Activated T-helper 2 cell treated with anti-CD3 and anti-CD28 coated beads, Interferon-gamma antibody, Interleukin-2, Interleukin-4, amounts not matched to agents 10 μg/mL and 5 μg/mL and 100 μg/mL, durations not matched to agents 14 hours and 24 hours and 36 hours (primary cell): ENCODE data around the gene MYO6. TPM values are rescaled to one million over a fixed set of nuclear protein-coding genes. Genes with fewer than 3 reads are reported as not detected.

ENCODE experiments used
- DNase-seq: peaks from one replicate; pipeline ENCODE4 v3.0.0; 2021; ENCODE audit warnings: low spot score
- H3K27ac Mint-ChIP-seq: one replicate; pipeline ENCODE4 v1.8.0; 2021; ENCODE audit warnings: mixed read lengths
- H3K27me3 Mint-ChIP-seq: one replicate; pipeline ENCODE4 v1.8.0; 2021; ENCODE audit warnings: low read depth, mixed read lengths
- H3K36me3 Mint-ChIP-seq: one replicate; pipeline ENCODE4 v1.8.0; 2021; ENCODE audit warnings: low read depth, mixed read lengths
- H3K4me1 Mint-ChIP-seq: one replicate; pipeline ENCODE4 v1.8.0; 2021; ENCODE audit warnings: low read depth, mixed read lengths
- H3K4me3 Mint-ChIP-seq: one replicate; pipeline ENCODE4 v1.8.0; 2021; ENCODE audit warnings: low read depth, mild to moderate bottlenecking, moderate library complexity, mixed read lengths
- H3K9me3 Mint-ChIP-seq: one replicate; pipeline ENCODE4 v1.8.0; 2021; ENCODE audit warnings: mixed read lengths
- intact Hi-C: fragments of 100-400 bp; cut with micrococcal nuclease; formaldehyde crosslinking; loops from one replicate; pipeline ENCODE4 v1.15.1; 2023
- total RNA-seq: library from RNA; stranded (reverse); gene quantifications from 2 replicates; pipeline ENCODE4 v1.2.3, GENCODE V29; 2022

The MYO6 gene
- total RNA-seq, 1 donor from 2014 or later: 0.41 TPM

GRCh38 chr6:75931011-75931680 is 182.1 kb downstream of the MYO6 start:
- no peak overlapping the region for H3K4me3 Mint-ChIP-seq

DNA sequence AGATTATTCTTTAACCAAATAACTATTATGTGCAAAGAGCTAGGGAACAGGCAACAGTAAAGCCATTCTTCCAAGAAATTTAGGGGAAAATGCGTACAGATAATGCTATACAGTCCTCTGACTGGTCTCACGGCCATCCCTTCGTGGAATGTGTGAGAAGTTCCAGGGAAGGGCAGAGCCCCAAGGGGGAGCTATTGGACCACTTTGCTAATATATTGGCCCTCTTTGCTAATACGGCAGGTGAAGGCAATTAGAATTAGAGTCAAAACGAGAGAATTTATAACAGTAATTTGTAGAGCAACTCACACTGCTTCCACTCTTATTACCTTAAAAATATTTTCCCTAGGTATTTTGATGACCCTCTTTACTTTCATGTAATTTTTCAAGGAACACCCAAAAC is 183.0 kb downstream of the MYO6 start:
- Mint-ChIP-seq H3K27ac (no peak overlapping the region), H3K9me3 (no peaks in the 10 kb centered on the region), H3K4me1 (peaks cover 4% of the 10 kb centered on the region), H3K4me3 (no peak overlapping the region), H3K36me3 (no peaks in the 10 kb centered on the region), H3K27me3 (peaks cover 13% of the 10 kb centered on the region)
- intact Hi-C loops: loop anchor here (5.0 kb wide), 1 partner anchor 1525 kb away; no protein-coding TSS in a partner anchor
- DNase-seq: no peak

More at GRCh38 chr6:75931011-75931680, 182.1 kb downstream of the MYO6 start:
- Mint-ChIP-seq H3K4me1 (peaks cover 4% of the 10 kb centered on the region), H3K27ac (no peak overlapping the region), H3K27me3 (peaks cover 13% of the 10 kb centered on the region), H3K9me3 (no peaks in the 10 kb centered on the region), H3K36me3 (no peaks in the 10 kb centered on the region)
- intact Hi-C loops: loop anchor here (5.0 kb wide), 1 partner anchor 1526 kb away; no protein-coding TSS in a partner anchor
- no peak for DNase-seq

GRCh38 chr6:75933387-75933975 is 184.4 kb downstream of the MYO6 start:
- intact Hi-C loops: loop anchor here (5.0 kb wide), 1 partner anchor 1524 kb away; no protein-coding TSS in a partner anchor
- no peak overlapping the region for H3K27ac Mint-ChIP-seq
- H3K4me3 Mint-ChIP-seq: no peak overlapping the region

GRCh38 chr6:75934643-75935472 is 185.8 kb downstream of the MYO6 start:
- H3K9me3 Mint-ChIP-seq: no peaks in the 10 kb centered on the region
- H3K27me3 Mint-ChIP-seq: peaks cover 13% of the 10 kb centered on the region
- peak; percentile 10 for DNase-seq
- H3K4me3 Mint-ChIP-seq: no peak overlapping the region
- no peak overlapping the region for H3K27ac Mint-ChIP-seq
- peaks cover 4% of the 10 kb centered on the region for H3K4me1 Mint-ChIP-seq
- no peaks in the 10 kb centered on the region for H3K36me3 Mint-ChIP-seq
- intact Hi-C loops: loop anchor here (2.0 to 5.0 kb wide), 2 partner anchors 926 to 1522 kb away; no protein-coding TSS in a partner anchor

More at GRCh38 chr6:75933387-75933975, 184.4 kb downstream of the MYO6 start:
- Mint-ChIP-seq H3K9me3 (no peaks in the 10 kb centered on the region), H3K36me3 (no peaks in the 10 kb centered on the region), H3K27me3 (peaks cover 13% of the 10 kb centered on the region), H3K4me1 (peaks cover 4% of the 10 kb centered on the region)
- DNase-seq: no peak

GRCh38 chr6:75935473-75935793 is 186.4 kb downstream of the MYO6 start:
- intact Hi-C loops: loop anchor here (2.0 kb wide), 1 partner anchor 925 kb away; no protein-coding TSS in a partner anchor
- no peak overlapping the region for H3K27ac Mint-ChIP-seq

GRCh38 chr6:75936682-75937081 is 187.6 kb downstream of the MYO6 start:
- no peak for DNase-seq
- H3K9me3 Mint-ChIP-seq: no peaks in the 10 kb centered on the region
- H3K4me1 Mint-ChIP-seq: peaks cover 4% of the 10 kb centered on the region
- intact Hi-C loops: no loop called here
- H3K27me3 Mint-ChIP-seq: peaks cover 13% of the 10 kb centered on the region
- no peak overlapping the region for H3K27ac Mint-ChIP-seq
- H3K36me3 Mint-ChIP-seq: no peaks in the 10 kb centered on the region
- H3K4me3 Mint-ChIP-seq: no peak overlapping the region

More at GRCh38 chr6:75935473-75935793, 186.4 kb downstream of the MYO6 start:
- Mint-ChIP-seq H3K4me1 (peaks cover 4% of the 10 kb centered on the region), H3K9me3 (no peaks in the 10 kb centered on the region), H3K27me3 (peaks cover 13% of the 10 kb centered on the region), H3K4me3 (no peak overlapping the region), H3K36me3 (no peaks in the 10 kb centered on the region)
- no peak for DNase-seq

DNA sequence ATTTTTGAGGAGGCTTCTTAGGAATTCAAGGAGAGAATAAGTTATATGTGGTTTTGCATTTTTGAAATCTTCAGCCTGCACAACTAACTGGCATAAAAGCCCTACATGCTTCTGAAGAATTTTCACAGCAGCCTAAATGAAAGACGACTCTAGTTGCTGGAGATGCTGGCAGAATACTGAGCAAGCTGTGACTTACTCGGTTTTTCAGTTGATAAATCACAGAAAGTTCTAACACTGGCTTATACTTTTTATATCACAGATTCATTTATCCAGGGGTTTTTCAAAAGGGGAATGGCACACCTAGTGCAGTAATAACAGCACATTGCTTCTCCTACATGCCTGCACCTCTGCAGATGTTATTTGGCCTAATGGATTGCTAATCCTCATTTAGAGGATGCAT is 188.8 kb downstream of the MYO6 start:
- DNase-seq: no peak
- peaks cover 13% of the 10 kb centered on the region for H3K27me3 Mint-ChIP-seq
- no peak overlapping the region for H3K27ac Mint-ChIP-seq
- peaks cover 4% of the 10 kb centered on the region for H3K4me1 Mint-ChIP-seq
- H3K4me3 Mint-ChIP-seq: no peak overlapping the region
- no peaks in the 10 kb centered on the region for H3K36me3 Mint-ChIP-seq
- intact Hi-C loops: no loop called here
- H3K9me3 Mint-ChIP-seq: no peaks in the 10 kb centered on the region

DNA sequence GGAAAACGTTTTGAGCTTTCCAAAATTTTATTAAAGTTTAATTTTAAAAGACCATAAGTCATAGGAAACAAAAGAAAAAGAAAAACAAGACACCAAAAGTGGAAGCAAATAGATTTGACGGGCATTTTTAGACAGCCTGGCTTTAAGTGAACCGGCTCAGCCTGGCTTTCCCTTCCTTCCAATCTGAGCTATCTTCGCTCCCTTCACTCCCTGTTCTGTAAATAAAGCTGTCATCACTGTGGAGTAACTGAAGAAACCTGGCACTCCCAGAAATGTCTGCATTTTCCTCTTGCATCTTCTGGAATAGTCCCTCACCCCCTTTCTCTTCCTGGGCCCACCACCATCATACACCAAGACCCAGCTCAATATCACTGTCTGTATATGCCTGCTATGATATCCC is 191.5 kb downstream of the MYO6 start:
- H3K36me3 Mint-ChIP-seq: no peaks in the 10 kb centered on the region
- H3K27ac Mint-ChIP-seq: no peak overlapping the region
- H3K4me3 Mint-ChIP-seq: no peak overlapping the region
- H3K9me3 Mint-ChIP-seq: no peaks in the 10 kb centered on the region
- no peak for DNase-seq
- intact Hi-C loops: no loop called here
- peaks cover 3% of the 10 kb centered on the region for H3K27me3 Mint-ChIP-seq
- H3K4me1 Mint-ChIP-seq: no peaks in the 10 kb centered on the region

GRCh38 chr6:75941509-75941908 is 192.5 kb downstream of the MYO6 start:
- intact Hi-C loops: no loop called here
- no peak for DNase-seq
- Mint-ChIP-seq H3K4me3 (no peak overlapping the region), H3K36me3 (no peaks in the 10 kb centered on the region), H3K27me3 (no peaks in the 10 kb centered on the region), H3K4me1 (no peaks in the 10 kb centered on the region), H3K9me3 (no peaks in the 10 kb centered on the region), H3K27ac (no peak overlapping the region)

DNA sequence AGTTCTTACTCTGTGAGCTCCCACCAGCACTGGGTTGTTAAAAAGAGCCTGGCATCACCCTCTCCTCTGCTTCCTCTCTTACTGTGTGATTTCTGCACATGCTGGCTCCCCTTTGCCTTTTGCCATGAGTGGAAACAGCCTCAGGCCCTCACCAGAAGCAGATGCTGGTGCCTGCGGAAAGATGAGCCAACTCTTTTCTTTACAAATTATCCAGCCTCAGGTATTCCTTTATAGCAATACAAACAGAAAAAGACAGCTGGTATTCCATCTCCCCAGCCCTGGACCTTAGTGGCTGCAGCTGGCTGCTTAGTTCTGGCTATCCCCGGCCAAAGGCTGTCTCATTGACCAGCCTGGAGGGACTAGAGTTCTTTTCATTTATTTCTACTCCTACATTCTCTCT is 194.3 kb downstream of the MYO6 start:
- Mint-ChIP-seq H3K9me3 (no peaks in the 10 kb centered on the region), H3K4me3 (no peak overlapping the region), H3K4me1 (no peaks in the 10 kb centered on the region), H3K36me3 (no peaks in the 10 kb centered on the region), H3K27ac (no peak overlapping the region), H3K27me3 (no peaks in the 10 kb centered on the region)
- intact Hi-C loops: no loop called here
- no peak for DNase-seq

DNA sequence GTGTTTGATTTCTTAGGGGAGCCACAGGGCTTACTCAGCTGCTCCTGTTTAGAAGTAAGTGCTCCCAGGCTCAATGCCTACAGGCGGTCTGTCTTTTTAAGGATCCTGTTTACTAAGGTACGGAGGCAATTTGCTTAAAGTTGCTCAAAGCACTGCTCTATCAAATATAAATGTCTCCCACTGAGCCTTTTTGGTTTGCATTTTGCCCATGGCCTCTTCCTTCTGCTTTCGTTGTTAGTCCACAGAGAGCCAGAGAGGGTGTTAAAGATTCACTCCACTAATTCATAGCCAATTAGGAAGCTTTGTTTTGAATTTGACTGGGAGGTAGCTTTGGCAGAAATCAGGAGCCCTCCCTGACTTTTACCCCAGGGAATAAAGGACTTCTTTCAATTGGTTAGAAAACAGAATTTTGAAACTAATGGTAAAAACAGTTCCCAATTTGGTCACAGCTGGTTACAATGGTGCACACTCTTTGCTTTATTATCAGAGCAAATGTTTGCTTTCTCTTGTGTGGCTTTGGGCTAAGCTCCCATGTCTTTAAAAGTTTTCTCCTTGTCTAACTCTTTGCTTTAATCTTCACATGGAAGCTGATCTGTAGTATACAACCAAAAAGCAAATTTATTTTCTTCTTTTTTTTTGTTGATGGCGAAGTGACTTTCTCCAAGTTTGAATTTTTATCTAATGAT is 197.2 kb downstream of the MYO6 start:
- intact Hi-C loops: no loop called here
- H3K4me1 Mint-ChIP-seq: no peaks in the 10 kb centered on the region
- no peaks in the 10 kb centered on the region for H3K36me3 Mint-ChIP-seq
- H3K4me3 Mint-ChIP-seq: no peak overlapping the region
- H3K27me3 Mint-ChIP-seq: no peaks in the 10 kb centered on the region
- H3K27ac Mint-ChIP-seq: no peak overlapping the region
- DNase-seq: no peak
- no peaks in the 10 kb centered on the region for H3K9me3 Mint-ChIP-seq

- no peaks in the 10 kb centered on the region for H3K36me3 Mint-ChIP-seq
- H3K27ac Mint-ChIP-seq: no peak overlapping the region
- no peaks in the 10 kb centered on the region for H3K4me1 Mint-ChIP-seq
- no peak for DNase-seq
- no peak overlapping the region for H3K4me3 Mint-ChIP-seq
- intact Hi-C loops: no loop called here
- no peaks in the 10 kb centered on the region for H3K9me3 Mint-ChIP-seq
- H3K27me3 Mint-ChIP-seq: no peaks in the 10 kb centered on the region
Measured at GRCh38 chr6:75947935-75948334, 198.9 kb downstream of the MYO6 start.
